UCSD-AML1 (cell line): ENCODE measurements around the gene IQCM.
A peak's percentile ranks its signal among the peaks of the same experiment; 100 is the strongest.
"Not testable (repeated sequence)": the region's sequence is repeated elsewhere in the genome, so short reads cannot be mapped to it uniquely, and the experiment has no call there.

Experiments used
- DNase-seq: peaks from one replicate; lab custom pipeline; 2025; ENCODE audit not compliant: unreplicated experiment; lab: John Stamatoyannopoulos, UW

Gene IQCM

GRCh38 chr4:149489321-149489720 is 326.3 kb downstream of the IQCM start:
- no peak for DNase-seq

GRCh38 chr4:149486861-149487260 is 328.8 kb downstream of the IQCM start:
- DNase-seq, result no peak

GRCh38 chr4:149468669-149469068 is 347.0 kb downstream of the IQCM start:
- DNase-seq, result not testable (repeated sequence)

- DNase-seq, result no peak
Observed at GRCh38 chr4:149466446-149466845, 349.2 kb downstream of the IQCM start.

GRCh38 chr4:149465955-149466354 is 349.7 kb downstream of the IQCM start:
- DNase-seq, result no peak

- no peak for DNase-seq
Observed at GRCh38 chr4:149443537-149443936, 372.1 kb downstream of the IQCM start.

GRCh38 chr4:149441338-149441737 is 374.3 kb downstream of the IQCM start:
- DNase-seq, result no peak

- no peak for DNase-seq
Observed at GRCh38 chr4:149426461-149426860, 389.2 kb downstream of the IQCM start.

- no peak for DNase-seq
Observed at GRCh38 chr4:149409555-149409962, 406.1 kb downstream of the IQCM start.

- no peak for DNase-seq
Observed at GRCh38 chr4:149409146-149409545, 406.5 kb downstream of the IQCM start.

GRCh38 chr4:149404143-149404542 is 411.5 kb downstream of the IQCM start:
- DNase-seq, result no peak

- DNase-seq, result no peak
Observed at GRCh38 chr4:149403081-149403480, 412.6 kb downstream of the IQCM start.

- DNase-seq, result no peak
Observed at GRCh38 chr4:149398993-149399392, 416.6 kb downstream of the IQCM start.

- peak; percentile 12 for DNase-seq
Observed at GRCh38 chr4:149370785-149371420, 444.7 kb downstream of the IQCM start.

- no peak for DNase-seq
Observed at GRCh38 chr4:149370002-149370401, 445.6 kb downstream of the IQCM start.

- no peak for DNase-seq
Observed at GRCh38 chr4:149353241-149353640, 462.4 kb downstream of the IQCM start.

- no peak for DNase-seq
Observed at GRCh38 chr4:149349541-149349940, 466.1 kb downstream of the IQCM start.

GRCh38 chr4:149347139-149347538 is 468.5 kb downstream of the IQCM start:
- DNase-seq, result no peak

- no peak for DNase-seq
Observed at GRCh38 chr4:149345424-149345823, 470.2 kb downstream of the IQCM start.

- no peak for DNase-seq
Observed at GRCh38 chr4:149344436-149344835, 471.2 kb downstream of the IQCM start.

- no peak for DNase-seq
Observed at GRCh38 chr4:149343614-149344013, 472.0 kb downstream of the IQCM start.

GRCh38 chr4:149341117-149341516 is 474.5 kb downstream of the IQCM start:
- not testable (repeated sequence) for DNase-seq

- DNase-seq, result no peak
Observed at GRCh38 chr4:149328161-149328560, 487.5 kb downstream of the IQCM start.
